Esophagus (tissue), 2 donors: Measurements from ENCODE around the gene ZDHHC8. TPM values are rescaled to one million over a fixed set of nuclear protein-coding genes. Genes with fewer than 3 reads are reported as not detected.

Experiments
- H3K27ac ChIP-seq, 2 donors: one replicate each; pipeline ENCODE4 v1.5.1; 2013; ENCODE audit warnings: low read depth in 2 of 2, mild to moderate bottlenecking in 2 of 2, inconsistent platforms in 1 of 2, low read length in 1 of 2, moderate library complexity in 1 of 2
- H3K27me3 ChIP-seq, 2 donors: one replicate each; pipeline ENCODE4 v1.6.1; 2013; ENCODE audit warnings: low read length in 2 of 2, control low read depth in 1 of 2, mild to moderate bottlenecking in 1 of 2; ENCODE audit not compliant: insufficient read depth in 2 of 2, control insufficient read depth in 1 of 2
- H3K36me3 ChIP-seq, 2 donors: one replicate each; pipeline ENCODE4 v1.6.1; 2013; ENCODE audit warnings: low read length in 1 of 2; ENCODE audit not compliant: control insufficient read depth in 2 of 2, insufficient read depth in 2 of 2
- H3K4me1 ChIP-seq, 2 donors: one replicate each; pipeline ENCODE4 v1.6.1; 2013; ENCODE audit warnings: low read length in 1 of 2; ENCODE audit not compliant: control insufficient read depth in 2 of 2, insufficient read depth in 2 of 2
- H3K4me3 ChIP-seq, 2 donors: one replicate each; pipeline ENCODE4 v1.5.1; 2013; ENCODE audit warnings: low read length in 2 of 2, mild to moderate bottlenecking in 2 of 2, low read depth in 1 of 2, moderate library complexity in 1 of 2
- H3K9me3 ChIP-seq, 2 donors: one replicate each; pipeline ENCODE4 v1.6.1; 2013; ENCODE audit warnings: mild to moderate bottlenecking in 2 of 2, low read depth in 1 of 2, low read length in 1 of 2, moderate library complexity in 1 of 2; ENCODE audit not compliant: control insufficient read depth in 2 of 2, insufficient read depth in 1 of 2
- WGBS, 2 donors: extraction: QIAGEN DNeasy Blood & Tissue Kit; methylation state at CpG; one replicate each; pipeline ENCODE4 v1.1.7; 2013; 5-methylcytosine and 5-hydroxymethylcytosine counted together
- polyA plus RNA-seq, 2 donors: library from polyadenylated mRNA; stranded (reverse); fragments of 200-250 nt; gene quantifications; one replicate each; pipeline ENCODE4 v1.2.3, GENCODE V29; 2013
- donor health status: healthy with polysubstance abuse.
- donor health status: Bipolar disorder and iron deficiency.

Gene ZDHHC8, protein sequence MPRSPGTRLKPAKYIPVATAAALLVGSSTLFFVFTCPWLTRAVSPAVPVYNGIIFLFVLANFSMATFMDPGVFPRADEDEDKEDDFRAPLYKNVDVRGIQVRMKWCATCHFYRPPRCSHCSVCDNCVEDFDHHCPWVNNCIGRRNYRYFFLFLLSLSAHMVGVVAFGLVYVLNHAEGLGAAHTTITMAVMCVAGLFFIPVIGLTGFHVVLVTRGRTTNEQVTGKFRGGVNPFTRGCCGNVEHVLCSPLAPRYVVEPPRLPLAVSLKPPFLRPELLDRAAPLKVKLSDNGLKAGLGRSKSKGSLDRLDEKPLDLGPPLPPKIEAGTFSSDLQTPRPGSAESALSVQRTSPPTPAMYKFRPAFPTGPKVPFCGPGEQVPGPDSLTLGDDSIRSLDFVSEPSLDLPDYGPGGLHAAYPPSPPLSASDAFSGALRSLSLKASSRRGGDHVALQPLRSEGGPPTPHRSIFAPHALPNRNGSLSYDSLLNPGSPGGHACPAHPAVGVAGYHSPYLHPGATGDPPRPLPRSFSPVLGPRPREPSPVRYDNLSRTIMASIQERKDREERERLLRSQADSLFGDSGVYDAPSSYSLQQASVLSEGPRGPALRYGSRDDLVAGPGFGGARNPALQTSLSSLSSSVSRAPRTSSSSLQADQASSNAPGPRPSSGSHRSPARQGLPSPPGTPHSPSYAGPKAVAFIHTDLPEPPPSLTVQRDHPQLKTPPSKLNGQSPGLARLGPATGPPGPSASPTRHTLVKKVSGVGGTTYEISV
- 10 to 100 TPM; 21.3 to 33.6 TPM for polyA plus RNA-seq

DNA sequence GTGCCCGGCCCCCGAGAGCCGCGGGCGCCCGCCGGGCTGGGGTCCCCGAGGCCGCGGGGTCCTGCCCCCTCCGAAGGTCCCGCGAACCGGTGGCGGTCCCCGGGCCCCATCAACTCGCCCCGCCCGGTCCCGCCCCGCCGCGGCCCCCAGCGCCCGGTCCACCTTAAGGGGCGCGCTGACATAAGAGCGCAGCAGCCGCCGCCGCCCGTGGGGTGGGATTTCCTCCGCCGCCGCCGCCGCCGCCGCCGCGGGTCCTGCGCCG lies at the start of gene ZDHHC8:
ZDHHC8 (plus strand) TSS at position 208 of the 262 bp plus-strand sequence. CDS start 144 bp downstream, outside the sequence.
- WGBS, 2 donors: 1% methylated on average over 43 of the region's 43 CpGs; no CpG with 5 or more reads in 1 of the 2 donors
- Histone ChIP-seq H3K9me3 (no peaks in the 10 kb centered on the region), H3K36me3 (peaks cover 0 to 13% of the 10 kb centered on the region in 2 donors), H3K4me3 (peak within 1 kb of the TSS; percentile 82 to 88), H3K27me3 (no peaks in the 10 kb centered on the region), H3K4me1 (peaks cover 13 to 36% of the 10 kb centered on the region in 2 donors), H3K27ac (peak within 1 kb of the TSS; percentile 93 to 94)

DNA sequence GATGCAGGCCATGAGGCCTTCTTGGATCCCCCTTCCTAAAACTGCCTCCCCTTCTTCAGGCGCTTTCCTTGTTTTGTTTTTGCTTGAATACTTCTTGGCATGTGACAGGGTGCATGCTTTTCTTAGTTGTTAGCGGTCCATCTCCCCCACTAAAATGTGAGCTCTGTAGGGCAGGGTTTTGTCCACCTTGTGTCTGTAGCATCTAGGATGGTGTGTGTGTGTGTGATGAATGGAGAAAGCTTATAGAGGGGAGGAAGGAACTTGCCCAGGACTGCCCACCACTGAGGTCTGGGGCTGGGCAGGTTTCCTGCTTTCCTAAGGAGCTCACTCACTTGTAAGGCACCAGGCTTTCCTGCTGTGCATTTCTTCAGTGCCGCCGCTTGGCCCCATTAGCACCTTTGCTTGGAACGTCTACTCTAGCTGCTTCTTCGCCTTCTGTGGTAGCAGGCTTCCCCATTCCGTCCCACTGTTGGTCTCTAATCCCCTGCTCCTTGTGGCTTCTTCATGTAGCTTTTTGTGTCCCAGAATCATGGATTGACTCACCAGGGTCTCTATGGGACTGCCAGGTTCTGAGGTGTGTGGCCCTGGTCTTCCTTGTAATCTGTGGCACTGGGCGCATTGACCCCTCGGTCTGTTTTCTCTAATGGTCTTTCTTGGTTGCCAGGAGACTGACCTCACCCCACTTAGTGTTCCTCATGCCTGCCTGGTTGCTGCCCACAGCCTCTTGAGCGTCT lies 48.3 kb upstream of the ZDHHC8 start:
- 81 to 90% methylated on average over 10 of the region's 10 CpGs for WGBS, 2 donors
- H3K27me3 ChIP-seq: no peaks in the 10 kb centered on the region
- H3K27ac ChIP-seq: no peak overlapping the region

DNA sequence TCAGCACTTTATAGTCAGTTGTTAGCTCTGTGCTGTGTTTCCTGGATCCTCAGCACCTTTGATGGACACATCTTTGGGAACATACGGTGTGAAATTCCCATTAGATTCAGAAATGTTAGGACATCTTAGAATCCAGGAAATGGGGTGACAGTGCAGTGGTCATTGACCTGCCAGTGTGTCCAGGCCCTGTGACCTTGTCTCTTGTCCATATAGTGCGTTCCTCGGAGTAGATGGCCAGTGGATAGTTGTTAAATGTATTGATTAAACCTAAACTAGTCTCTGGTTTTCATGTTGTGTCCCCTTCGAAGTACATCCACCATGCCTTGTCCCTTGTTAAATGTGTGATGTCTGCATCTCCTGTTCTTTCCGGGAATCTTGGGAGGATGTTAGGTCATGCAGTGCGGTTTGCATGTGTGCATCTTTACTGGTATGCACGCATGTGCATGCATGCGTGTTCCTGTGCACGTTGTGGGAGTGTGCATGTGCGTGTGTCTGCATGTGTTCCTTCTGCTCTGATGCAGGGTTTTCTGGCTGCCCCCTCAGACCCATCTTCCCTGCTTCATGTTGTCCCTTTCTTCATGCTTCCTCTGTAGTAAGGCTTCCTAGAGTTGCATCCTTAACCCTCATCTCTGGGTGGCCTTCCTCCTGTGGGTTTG lies 47.6 kb upstream of the ZDHHC8 start:
- Histone ChIP-seq H3K9me3 (no peaks in the 10 kb centered on the region), H3K36me3 (peaks cover 13 to 29% of the 10 kb centered on the region in 2 donors), H3K27ac (no peak overlapping the region), H3K4me3 (no peak overlapping the region), H3K4me1 (peaks cover 9 to 25% of the 10 kb centered on the region in 2 donors), H3K27me3 (no peaks in the 10 kb centered on the region)
- 73 to 75% methylated on average over 10 of the region's 10 CpGs for WGBS, 2 donors

More for the DNA sequence above, 48.3 kb upstream of the ZDHHC8 start:
- no peak overlapping the region for H3K4me3 ChIP-seq
- no peaks in the 10 kb centered on the region for H3K9me3 ChIP-seq
- H3K36me3 ChIP-seq: peaks cover 10 to 26% of the 10 kb centered on the region in 2 donors
- peaks cover 9 to 25% of the 10 kb centered on the region in 2 donors for H3K4me1 ChIP-seq

GRCh38 chr22:20084547-20085413 lies 46.8 kb upstream of the ZDHHC8 start:
- Histone ChIP-seq H3K36me3 (peaks cover 18 to 37% of the 10 kb centered on the region in 2 donors), H3K4me3 (no peak overlapping the region), H3K4me1 (peaks cover 9 to 25% of the 10 kb centered on the region in 2 donors), H3K27me3 (no peaks in the 10 kb centered on the region), H3K9me3 (peaks cover 0 to 2% of the 10 kb centered on the region in 2 donors), H3K27ac (no peak overlapping the region)
- 74 to 77% methylated on average over 23 of the region's 23 CpGs for WGBS, 2 donors

GRCh38 chr22:20085651-20086050 lies 46.0 kb upstream of the ZDHHC8 start:
- H3K4me1 ChIP-seq: peaks cover 9 to 25% of the 10 kb centered on the region in 2 donors
- 95 to 96% methylated on average over 20 of the region's 20 CpGs for WGBS, 2 donors
- H3K27ac ChIP-seq: no peak overlapping the region
- H3K9me3 ChIP-seq: peaks cover 0 to 2% of the 10 kb centered on the region in 2 donors
- peaks cover 24 to 45% of the 10 kb centered on the region in 2 donors for H3K36me3 ChIP-seq
- H3K4me3 ChIP-seq: no peak overlapping the region
- H3K27me3 ChIP-seq: no peaks in the 10 kb centered on the region

DNA sequence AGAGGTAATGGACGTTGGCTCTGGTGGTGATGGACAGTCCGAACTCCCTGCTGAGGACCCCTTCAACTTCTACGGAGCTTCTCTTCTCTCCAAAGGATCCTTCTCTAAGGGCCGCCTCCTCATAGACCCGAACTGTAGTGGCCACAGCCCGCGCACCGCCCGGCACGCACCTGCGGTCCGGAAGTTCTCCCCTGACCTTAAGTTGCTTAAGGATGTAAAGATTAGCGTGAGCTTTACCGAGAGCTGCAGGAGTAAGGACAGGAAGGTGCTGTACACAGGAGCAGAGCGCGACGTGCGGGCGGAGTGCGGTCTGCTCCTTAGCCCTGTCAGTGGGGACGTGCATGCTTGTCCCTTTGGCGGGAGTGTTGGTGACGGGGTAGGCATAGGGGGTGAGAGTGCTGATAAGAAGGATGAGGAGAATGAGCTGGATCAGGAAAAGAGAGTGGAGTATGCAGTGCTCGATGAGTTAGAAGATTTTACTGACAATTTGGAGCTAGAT lies 45.5 kb upstream of the ZDHHC8 start:
- peaks cover 0 to 2% of the 10 kb centered on the region in 2 donors for H3K9me3 ChIP-seq
- peaks cover 7 to 24% of the 10 kb centered on the region in 2 donors for H3K4me1 ChIP-seq
- 94% methylated on average over 24 of the region's 24 CpGs for WGBS, 2 donors
- no peak overlapping the region for H3K27ac ChIP-seq
- H3K4me3 ChIP-seq: no peak overlapping the region
- peaks cover 24 to 49% of the 10 kb centered on the region in 2 donors for H3K36me3 ChIP-seq
- no peaks in the 10 kb centered on the region for H3K27me3 ChIP-seq

DNA sequence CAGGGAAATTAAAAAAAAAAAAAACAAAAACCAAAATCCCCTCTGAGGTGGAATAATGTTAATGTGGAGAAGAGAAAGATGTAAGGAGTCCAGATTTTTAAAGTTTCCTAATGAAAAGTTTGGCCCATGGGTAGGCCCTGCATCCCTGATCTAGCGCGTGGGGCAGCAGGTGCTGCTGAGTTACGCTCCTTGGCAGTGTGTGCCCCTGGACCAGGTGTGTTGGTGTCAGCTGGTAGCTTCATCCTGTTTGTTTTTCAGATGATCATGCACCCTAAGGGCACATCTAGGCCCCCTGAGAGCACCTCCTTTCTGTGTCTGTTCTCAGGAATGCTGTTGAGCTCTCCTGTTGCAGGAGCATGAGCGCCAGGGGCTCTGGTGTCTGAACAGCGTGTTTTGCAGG lies 44.8 kb upstream of the ZDHHC8 start:
- peaks cover 24 to 55% of the 10 kb centered on the region in 2 donors for H3K36me3 ChIP-seq
- no peak overlapping the region for H3K27ac ChIP-seq
- peaks cover 0 to 2% of the 10 kb centered on the region in 2 donors for H3K9me3 ChIP-seq
- H3K27me3 ChIP-seq: no peaks in the 10 kb centered on the region
- WGBS, 2 donors: 95 to 100% methylated on average over 5 of the region's 5 CpGs
- peaks cover 4 to 17% of the 10 kb centered on the region in 2 donors for H3K4me1 ChIP-seq
- H3K4me3 ChIP-seq: no peak overlapping the region

GRCh38 chr22:20087319-20088262 lies 44.0 kb upstream of the ZDHHC8 start:
- H3K4me1 ChIP-seq: peaks cover 4 to 17% of the 10 kb centered on the region in 2 donors
- WGBS, 2 donors: 89 to 92% methylated on average over 14 of the region's 14 CpGs
- peaks cover 0 to 2% of the 10 kb centered on the region in 2 donors for H3K9me3 ChIP-seq
- H3K4me3 ChIP-seq: no peak overlapping the region
- H3K36me3 ChIP-seq: peaks cover 24 to 63% of the 10 kb centered on the region in 2 donors
- no peaks in the 10 kb centered on the region for H3K27me3 ChIP-seq
- no peak overlapping the region for H3K27ac ChIP-seq
